HG03175 (cell line): ENCODE data around the gene PRPF18.

Experiments used
- ATAC-seq: cut with Tn5 transposase; IDR thresholded peaks from one replicate; pipeline ENCODE4 v1.9.1; 2021; ENCODE audit warnings: mild to moderate bottlenecking, moderate library complexity; ENCODE audit not compliant: unreplicated experiment

Gene PRPF18

GRCh38 chr10:13665516-13666262 lies 78.9 kb downstream of the PRPF18 start:
- no peak for ATAC-seq

GRCh38 chr10:13668126-13668525 lies 81.4 kb downstream of the PRPF18 start:
- no peak for ATAC-seq

GRCh38 chr10:13669182-13669855 lies 82.6 kb downstream of the PRPF18 start:
- no peak for ATAC-seq

- ATAC-seq, result no peak
Observed at GRCh38 chr10:13669901-13670300, 83.1 kb downstream of the PRPF18 start.

- no peak for ATAC-seq
Observed at GRCh38 chr10:13670311-13670710, 83.5 kb downstream of the PRPF18 start.

GRCh38 chr10:13671904-13672303 lies 85.1 kb downstream of the PRPF18 start:
- ATAC-seq, result no peak

- no peak for ATAC-seq
Observed at GRCh38 chr10:13672548-13672947, 85.8 kb downstream of the PRPF18 start.

GRCh38 chr10:13673156-13673555 lies 86.4 kb downstream of the PRPF18 start:
- no peak for ATAC-seq

GRCh38 chr10:13674645-13675588 lies 88.2 kb downstream of the PRPF18 start:
- ATAC-seq, result no peak

- no peak for ATAC-seq
Observed at GRCh38 chr10:13678101-13678843, 91.5 kb downstream of the PRPF18 start.
